Fibroblast of skin of right quadriceps (primary cell): ENCODE data around the gene ARID4B.

Source experiments
- DNase-seq: peaks from one replicate; pipeline ENCODE4 v3.0.0-alpha.2; 2013

The ARID4B gene

DNA sequence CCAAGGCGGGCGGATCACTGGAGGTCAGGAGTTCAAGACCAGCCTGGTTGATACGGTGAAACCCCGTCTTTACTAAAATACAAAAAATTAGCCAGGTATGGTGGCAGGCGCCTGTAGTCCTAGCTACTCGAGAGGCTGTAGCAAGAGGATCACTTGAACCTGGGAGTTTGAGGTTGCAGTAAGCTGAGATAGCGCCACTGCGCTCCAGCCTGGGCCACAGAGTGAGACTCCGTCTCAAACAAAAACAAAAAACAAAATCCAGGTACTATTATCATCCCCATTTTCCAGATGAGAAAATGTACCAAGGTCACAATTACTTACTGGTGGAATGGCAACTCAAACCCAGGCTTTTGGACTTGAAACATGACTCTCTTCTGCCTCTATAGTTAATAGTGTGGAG is 203.9 kb downstream of the ARID4B start:
- DNase-seq = no peak

- no peak for DNase-seq
These were observed 205.6 kb downstream of the ARID4B start for GRCh38 chr1:235122348-235122747.
